GM10266 (cell line): ENCODE results near the gene TBCE.
"Not testable (repeated sequence)": the region's sequence is repeated elsewhere in the genome, so short reads cannot be mapped to it uniquely, and the experiment has no call there.

Experiments
- DNase-seq: peaks from one replicate; pipeline ENCODE4 v3.0.0; 2012; ENCODE audit errors: extremely low spot score
- TF ChIP-seq, protein P1 (sequence below): IDR thresholded peaks from 2 replicates; pipeline ENCODE4 v1.5.1; 2012; ENCODE audit warnings: mild to moderate bottlenecking, low read depth; ENCODE audit not compliant: control insufficient read depth, insufficient read depth; ENCODE audit errors: missing control alignments

Gene TBCE

GRCh38 chr1:235461954-235462353 is 94.7 kb downstream of the TBCE start:
- TF ChIP-seq, protein P1, sequence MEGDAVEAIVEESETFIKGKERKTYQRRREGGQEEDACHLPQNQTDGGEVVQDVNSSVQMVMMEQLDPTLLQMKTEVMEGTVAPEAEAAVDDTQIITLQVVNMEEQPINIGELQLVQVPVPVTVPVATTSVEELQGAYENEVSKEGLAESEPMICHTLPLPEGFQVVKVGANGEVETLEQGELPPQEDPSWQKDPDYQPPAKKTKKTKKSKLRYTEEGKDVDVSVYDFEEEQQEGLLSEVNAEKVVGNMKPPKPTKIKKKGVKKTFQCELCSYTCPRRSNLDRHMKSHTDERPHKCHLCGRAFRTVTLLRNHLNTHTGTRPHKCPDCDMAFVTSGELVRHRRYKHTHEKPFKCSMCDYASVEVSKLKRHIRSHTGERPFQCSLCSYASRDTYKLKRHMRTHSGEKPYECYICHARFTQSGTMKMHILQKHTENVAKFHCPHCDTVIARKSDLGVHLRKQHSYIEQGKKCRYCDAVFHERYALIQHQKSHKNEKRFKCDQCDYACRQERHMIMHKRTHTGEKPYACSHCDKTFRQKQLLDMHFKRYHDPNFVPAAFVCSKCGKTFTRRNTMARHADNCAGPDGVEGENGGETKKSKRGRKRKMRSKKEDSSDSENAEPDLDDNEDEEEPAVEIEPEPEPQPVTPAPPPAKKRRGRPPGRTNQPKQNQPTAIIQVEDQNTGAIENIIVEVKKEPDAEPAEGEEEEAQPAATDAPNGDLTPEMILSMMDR = no peak
- DNase-seq = no peak

GRCh38 chr1:235462832-235463231 is 95.6 kb downstream of the TBCE start:
- not testable (repeated sequence) for DNase-seq

DNA sequence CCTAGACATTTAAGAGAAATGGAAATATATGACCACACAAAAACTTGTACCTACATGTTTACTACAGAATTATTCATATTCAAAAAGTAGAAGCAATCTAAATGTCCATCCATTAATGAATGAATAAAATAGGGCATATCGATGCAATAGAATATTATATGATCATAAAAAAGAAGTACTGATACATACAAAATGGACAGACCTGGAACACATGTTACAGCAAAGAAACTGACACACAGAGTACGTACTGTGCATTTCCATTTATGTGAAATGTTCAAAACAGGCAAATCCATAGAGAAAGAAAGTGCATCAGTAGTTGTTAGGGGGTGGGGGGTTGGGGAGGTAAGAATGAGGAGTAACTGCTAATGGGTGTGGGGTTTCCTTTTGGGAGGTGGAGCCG is 97.8 kb downstream of the TBCE start:
- no peak for DNase-seq
- TF ChIP-seq, protein P1 = no peak

DNA sequence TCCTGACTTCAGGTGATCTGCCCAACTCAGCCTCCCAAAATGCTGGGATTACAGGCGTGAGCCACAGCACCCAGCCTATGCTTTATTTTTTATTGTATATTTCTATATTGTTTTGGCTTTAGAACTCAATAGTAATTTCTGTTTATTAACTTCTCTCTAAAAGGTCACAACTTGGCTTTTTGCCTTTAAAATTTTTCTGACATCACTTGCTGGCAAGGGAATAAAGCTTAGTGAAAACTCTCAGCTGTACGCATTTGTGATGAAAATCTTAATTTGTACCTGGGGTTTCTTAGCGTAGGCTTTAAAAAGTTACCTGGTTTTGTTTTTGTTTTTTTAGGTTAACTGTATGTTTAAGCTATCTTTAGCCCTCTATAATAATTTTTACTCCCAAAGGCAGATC is 100.8 kb downstream of the TBCE start:
- TF ChIP-seq, protein P1 = no peak
- no peak for DNase-seq

DNA sequence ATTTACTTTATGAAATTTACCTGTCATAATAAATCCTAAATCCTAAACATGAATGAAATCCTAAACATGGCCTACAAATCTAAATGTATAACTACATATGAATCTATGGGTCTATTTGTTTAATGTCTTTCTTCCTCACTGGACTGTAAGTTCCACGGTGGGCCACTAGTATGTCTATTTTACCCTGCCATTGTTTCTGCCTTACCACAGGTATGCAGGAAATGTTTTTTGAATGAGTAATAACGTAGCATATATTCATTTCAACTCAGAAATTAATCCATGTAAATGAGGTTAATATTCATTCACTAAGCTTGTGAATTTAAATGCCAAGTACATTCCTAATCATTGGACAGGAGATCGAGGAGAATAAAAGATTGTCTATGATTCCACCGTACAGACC is 101.7 kb downstream of the TBCE start:
- no peak for DNase-seq
- TF ChIP-seq, protein P1 = no peak

- not testable (repeated sequence) for DNase-seq
These were observed 102.7 kb downstream of the TBCE start for GRCh38 chr1:235469897-235470296.

DNA sequence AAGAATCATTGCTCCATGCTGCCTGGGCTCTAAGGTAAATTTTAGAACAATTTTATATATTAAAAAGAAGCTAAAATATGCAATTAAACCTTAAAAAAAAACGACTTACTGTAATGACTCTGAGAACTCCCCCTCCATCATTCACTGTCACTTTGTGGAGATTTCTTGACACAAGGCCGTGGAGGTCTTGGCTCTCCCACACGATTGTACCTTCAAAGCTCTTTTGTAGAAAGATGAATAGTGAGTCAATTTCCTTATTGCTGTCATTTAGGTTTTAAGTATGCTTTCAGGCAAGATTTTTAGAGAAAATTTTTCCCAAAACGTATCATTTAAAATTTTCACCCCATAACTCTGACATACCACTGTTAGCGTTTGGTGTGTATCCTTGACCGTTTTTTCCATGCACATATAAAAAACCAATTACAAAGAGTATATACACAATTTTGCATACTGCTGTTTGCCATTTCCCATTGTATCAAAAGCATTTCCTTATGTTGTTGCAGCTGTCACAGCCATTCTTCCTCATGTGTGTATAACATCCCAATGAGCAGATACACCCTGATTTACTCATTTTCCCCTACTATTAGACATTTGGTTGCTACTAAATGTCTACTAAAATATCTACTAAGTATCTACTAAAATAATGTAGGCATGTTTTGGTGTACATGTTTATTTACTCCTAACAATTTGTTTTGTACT is 103.7 kb downstream of the TBCE start:
- no peak for DNase-seq
- TF ChIP-seq, protein P1 = no peak

DNA sequence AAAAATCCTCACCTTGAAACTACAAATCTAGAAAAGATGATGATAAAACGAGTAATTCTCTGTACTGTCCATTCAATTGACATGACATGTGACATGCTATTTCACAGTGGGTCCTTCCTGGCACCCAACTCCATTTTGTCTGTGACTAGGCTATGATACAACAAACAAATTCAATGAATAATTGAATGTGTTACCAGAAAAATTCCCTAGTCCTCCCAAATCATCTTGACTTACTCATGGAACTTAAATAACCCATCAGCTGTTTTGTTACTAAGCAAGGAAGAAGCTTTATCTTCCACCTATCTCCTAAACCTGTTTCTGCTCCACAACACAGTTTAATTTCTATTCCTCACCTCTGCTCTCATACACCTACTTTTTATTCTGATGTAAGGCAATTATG is 106.6 kb downstream of the TBCE start:
- TF ChIP-seq, protein P1 = no peak
- DNase-seq = no peak

DNA sequence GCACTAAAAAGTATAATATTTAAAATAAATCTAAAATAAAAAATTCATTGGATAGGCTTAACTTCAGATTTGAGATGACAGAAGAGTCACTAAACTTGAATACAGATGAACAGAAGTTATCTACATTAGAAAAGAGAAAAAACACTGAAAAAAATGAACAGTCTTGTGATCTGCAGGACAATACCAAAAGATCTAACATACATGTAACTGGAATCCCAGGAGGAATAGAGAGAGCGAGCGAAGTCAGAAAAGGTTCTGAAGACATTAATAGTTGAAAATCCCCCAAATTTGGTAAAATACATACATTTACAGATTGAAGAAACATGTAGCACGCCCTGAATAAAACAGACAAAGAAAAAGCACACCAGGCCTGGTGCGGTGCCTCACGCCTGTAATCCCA is 115.9 kb downstream of the TBCE start:
- DNase-seq = no peak
- TF ChIP-seq, protein P1 = no peak
